WERI-Rb-1 (cell line): ENCODE results near the gene DSE.
A peak's percentile ranks its signal among the peaks of the same experiment; 100 is the strongest.

Experiments
- DNase-seq: peaks from one replicate; pipeline ENCODE4 v3.0.0-alpha.2; 2020
- H3K27ac ChIP-seq: fragments of 250-450 bp; sonication (Bioruptor Pico); 2 replicates; pipeline ENCODE4 v1.5.1; 2020; ENCODE audit warnings: mild to moderate bottlenecking, moderate library complexity
- H3K27me3 ChIP-seq: fragments of 250-450 bp; sonication (Bioruptor Pico); 2 replicates; pipeline ENCODE4 v1.5.1; 2021; ENCODE audit warnings: mild to moderate bottlenecking, low read depth, moderate library complexity; ENCODE audit not compliant: insufficient read depth, severe bottlenecking
- H3K36me3 ChIP-seq: fragments of 250-450 bp; sonication (Bioruptor Pico); 2 replicates; pipeline ENCODE4 v1.5.1; 2020; ENCODE audit warnings: mild to moderate bottlenecking, moderate library complexity
- H3K4me3 ChIP-seq: 2 replicates; pipeline ENCODE4 v1.5.1; 2011; ENCODE audit warnings: low read depth, mild to moderate bottlenecking, control low read depth, low read length
- H3K9me3 ChIP-seq: fragments of 250-450 bp; sonication (Bioruptor Pico); 2 replicates; pipeline ENCODE4 v1.5.1; 2021; ENCODE audit warnings: mild to moderate bottlenecking, moderate library complexity; ENCODE audit not compliant: severe bottlenecking
- CTCF ChIP-seq: IDR thresholded peaks from 2 replicates; pipeline ENCODE4 v1.5.1; 2011; ENCODE audit warnings: low read depth, mild to moderate bottlenecking, control low read depth, inconsistent platforms, low read length

The DSE gene

GRCh38 chr6:116458264-116458663, 87.5 kb downstream of the DSE start:
- no peak overlapping the region for H3K4me3 ChIP-seq
- H3K27ac ChIP-seq = no peak overlapping the region
- no peak for TF ChIP-seq CTCF
- no peak for DNase-seq
- no peaks in the 10 kb centered on the region for H3K9me3 ChIP-seq
- H3K36me3 ChIP-seq = no peaks in the 10 kb centered on the region
- no peaks in the 10 kb centered on the region for H3K27me3 ChIP-seq

- no peak overlapping the region for H3K27ac ChIP-seq
- no peaks in the 10 kb centered on the region for H3K27me3 ChIP-seq
- no peaks in the 10 kb centered on the region for H3K36me3 ChIP-seq
- DNase-seq = no peak
- H3K4me3 ChIP-seq = no peak overlapping the region
- no peak for TF ChIP-seq CTCF
- no peaks in the 10 kb centered on the region for H3K9me3 ChIP-seq
Observed at GRCh38 chr6:116459927-116460326, 89.2 kb downstream of the DSE start.

GRCh38 chr6:116461331-116461931, 90.7 kb downstream of the DSE start, which contains the start of gene CALHM6:
TSS of gene CALHM6 (plus strand) at chr6:116461375. CDS start at chr6:116461930, 555 bp downstream.
- peak within 1 kb of the TSS; percentile 34 for H3K4me3 ChIP-seq
- no peak within 1 kb of the TSS for H3K27ac ChIP-seq

GRCh38 chr6:116461932-116462885, 91.5 kb downstream of the DSE start:
- Histone ChIP-seq H3K27me3 (no peaks in the 10 kb centered on the region), H3K27ac (no peak overlapping the region), H3K36me3 (no peaks in the 10 kb centered on the region), H3K4me3 (peak overlapping the region; percentile 34), H3K9me3 (no peaks in the 10 kb centered on the region)
- TF ChIP-seq CTCF = no peak
- peak; percentile 23 for DNase-seq

More at GRCh38 chr6:116461331-116461931, 90.7 kb downstream of the DSE start, which contains the start of gene CALHM6:
- no peak for DNase-seq
- no peaks in the 10 kb centered on the region for H3K27me3 ChIP-seq
- H3K9me3 ChIP-seq = no peaks in the 10 kb centered on the region
- no peak for TF ChIP-seq CTCF
- no peaks in the 10 kb centered on the region for H3K36me3 ChIP-seq

GRCh38 chr6:116463301-116463700, 92.6 kb downstream of the DSE start:
- Histone ChIP-seq H3K27me3 (no peaks in the 10 kb centered on the region), H3K9me3 (no peaks in the 10 kb centered on the region), H3K4me3 (no peak overlapping the region), H3K36me3 (no peaks in the 10 kb centered on the region), H3K27ac (no peak overlapping the region)
- TF ChIP-seq CTCF = no peak
- no peak for DNase-seq
